Right lung (tissue), 10 donors: ENCODE measurements around the gene NUPR2. TPM values are rescaled to one million over a fixed set of nuclear protein-coding genes. Genes with fewer than 3 reads are reported as not detected.
"Not testable (repeated sequence)": the region's sequence is repeated elsewhere in the genome, so short reads cannot be mapped to it uniquely, and the experiment has no call there.

Source experiments
- DNase-seq, 2 donors: peaks; one replicate each; pipeline ENCODE4 v3.0.0-alpha.2; 2013
- long read RNA-seq, 8 donors: transcript quantifications; one replicate each; lab custom pipeline, GENCODE V29; 2026
- polyA plus RNA-seq, 5 donors: library from polyadenylated mRNA; unstranded; fragments of 120-200 nt; gene quantifications; one replicate each; pipeline versions ENCODE4 v1.2.1 to v1.2.3, GENCODE V29; 2013; ENCODE audit warnings: inconsistent platforms in 1 of 5, low replicate concordance in 1 of 5; ENCODE audit not compliant: insufficient read length in 5 of 5, insufficient read depth in 1 of 5

Gene NUPR2
- 1 to 10 TPM; 3.5 to 5.5 (median 4.4) TPM for polyA plus RNA-seq
- long read RNA-seq, donor 1, transcript NUPR2-201 (2 exons, 603 nt), result major isoform, 10 of 10 reads
- long read RNA-seq, donor 1, partial matches to known transcripts, result 0 of 10 reads
- long read RNA-seq, donor 1, other reads (novel, unspliced or antisense), result 0 of 10 reads
- long read RNA-seq, donor 2, partial matches to known transcripts, result 0 of 1 reads
- long read RNA-seq, donor 2, other reads (novel, unspliced or antisense), result 0 of 1 reads
- long read RNA-seq, donor 3, partial matches to known transcripts, result 0 of 3 reads
- long read RNA-seq, donor 3, other reads (novel, unspliced or antisense), result 0 of 3 reads
- long read RNA-seq, donor 4, partial matches to known transcripts, result 0 of 2 reads
- long read RNA-seq, donor 4, other reads (novel, unspliced or antisense), result 0 of 2 reads
- long read RNA-seq, donor 5, transcript NUPR2-201 (2 exons, 603 nt), result major isoform, 8 of 8 reads
- long read RNA-seq, donor 5, partial matches to known transcripts, result 0 of 8 reads
- long read RNA-seq, donor 5, other reads (novel, unspliced or antisense), result 0 of 8 reads
- long read RNA-seq, donor 6, transcript NUPR2-201 (2 exons, 603 nt), result major isoform, 8 of 8 reads
- long read RNA-seq, donor 6, partial matches to known transcripts, result 0 of 8 reads
- long read RNA-seq, donor 6, other reads (novel, unspliced or antisense), result 0 of 8 reads
- long read RNA-seq, donor 7, partial matches to known transcripts, result 0 of 3 reads
- long read RNA-seq, donor 7, other reads (novel, unspliced or antisense), result 0 of 3 reads
- long read RNA-seq, donor 8, partial matches to known transcripts, result 0 of 2 reads
- long read RNA-seq, donor 8, other reads (novel, unspliced or antisense), result 0 of 2 reads

GRCh38 chr7:56115852-56116538, at the start of gene NUPR2:
NUPR2 (minus strand) TSS chr7:56116417; CDS start chr7:56116314, 103 bp downstream.
- peak in 1 of 2 donors; percentile 34 for DNase-seq

GRCh38 chr7:56157238-56157790, 41.1 kb upstream of the NUPR2 start:
- DNase-seq, result no peak

- not testable (repeated sequence) for DNase-seq
Measured at GRCh38 chr7:56131062-56131461, 14.8 kb upstream of the NUPR2 start.

GRCh38 chr7:56127241-56127975, 11.2 kb upstream of the NUPR2 start:
- no peak for DNase-seq

GRCh38 chr7:56125831-56126230, 9.6 kb upstream of the NUPR2 start:
- no peak for DNase-seq

- no peak for DNase-seq
Measured at GRCh38 chr7:56124981-56125380, 8.8 kb upstream of the NUPR2 start.

- no peak for DNase-seq
Measured at GRCh38 chr7:56121440-56121839, 5.2 kb upstream of the NUPR2 start.

- DNase-seq, result not testable (repeated sequence)
Measured at GRCh38 chr7:56112244-56112643, 4.0 kb downstream of the NUPR2 start.

GRCh38 chr7:56110611-56111010, 5.6 kb downstream of the NUPR2 start:
- no peak for DNase-seq

- DNase-seq, result no peak
Measured at GRCh38 chr7:56107954-56108258, 8.3 kb downstream of the NUPR2 start.

GRCh38 chr7:56106108-56107073, 9.8 kb downstream of the NUPR2 start, which contains the start of gene CHCHD2:
CHCHD2 (minus strand) TSS chr7:56106476; CDS start chr7:56106413, 63 bp downstream.
- peak; percentile 95 to 97 for DNase-seq

- no peak for DNase-seq
Measured at GRCh38 chr7:56105508-56105907, 10.7 kb downstream of the NUPR2 start.

GRCh38 chr7:56104138-56104537, 12.1 kb downstream of the NUPR2 start:
- DNase-seq, result not testable (repeated sequence)

- DNase-seq, result no peak
Measured at GRCh38 chr7:56099653-56100052, 16.6 kb downstream of the NUPR2 start.

GRCh38 chr7:56098187-56099008, 17.8 kb downstream of the NUPR2 start:
- not testable (repeated sequence) for DNase-seq

- no peak for DNase-seq
Measured at GRCh38 chr7:56097700-56098099, 18.5 kb downstream of the NUPR2 start.

- peak; percentile 89 to 92 for DNase-seq
Measured at GRCh38 chr7:56092789-56093531, 23.3 kb downstream of the NUPR2 start, which contains the start of gene PHKG1. PHKG1 (minus strand) TSS chr7:56092952; CDS start chr7:56088941, 4,011 bp downstream.

- DNase-seq, result not testable (repeated sequence)
Measured at GRCh38 chr7:56092388-56092787, 23.8 kb downstream of the NUPR2 start.
